IMR-90 (cell line): ENCODE results near the gene DUSP7. TPM values are rescaled to one million over a fixed set of nuclear protein-coding genes. Genes with fewer than 3 reads are reported as not detected.

Experiments used
- ATAC-seq: fragments of 200-7000 bp; cut with Tn5 transposase; 2 replicates; pipeline ENCODE4 v1.9.1; 2020; ENCODE audit warnings: low read depth, mild to moderate bottlenecking, moderate library complexity
- BruUV-seq: library from RNA; stranded (reverse); fragments of 400-500 nt; replicated peaks from 2 replicates; lab custom pipeline; 2021; lab: Mats Ljungman, UMichigan
- CTCF ChIA-PET: fragments of 300-600 bp; formaldehyde crosslinking; extraction: SDS; loops from one replicate; lab custom pipeline; 2021; ENCODE audit warnings: antibody characterized with exemption; lab: Yijun Ruan, JAX
- POLR2A ChIA-PET: fragments of 300-600 bp; sonication (Branson Sonifier 250); formaldehyde crosslinking; loops from one replicate; lab custom pipeline; 2022; ENCODE audit warnings: antibody characterized with exemption; ENCODE audit not compliant: unreplicated experiment; lab: Charles Lee
- DNase-seq: peaks from one replicate; pipeline ENCODE4 v3.0.0; 2013
- H2AFZ ChIP-seq: replicated peaks from 2 replicates; pipeline ENCODE3; 2013; ENCODE audit warnings: low read length, mild to moderate bottlenecking; ENCODE audit not compliant: poor library complexity
- H2AK5ac ChIP-seq: 2 replicates; pipeline ENCODE4 v1.6.1; 2013; ENCODE audit warnings: low read depth, low read length, inconsistent platforms
- H2AK9ac ChIP-seq: replicated peaks from 2 replicates; pipeline ENCODE3; 2013; ENCODE audit warnings: mild to moderate bottlenecking, low read depth, low read length, moderate library complexity; ENCODE audit not compliant: poor library complexity
- H2BK120ac ChIP-seq: 2 replicates; pipeline ENCODE4 v1.6.1; 2013; ENCODE audit warnings: low read depth, low read length, inconsistent platforms
- H2BK15ac ChIP-seq: 3 replicates; pipeline ENCODE4 v1.6.1; 2013; ENCODE audit warnings: low read depth, low read length, inconsistent platforms
- H2BK20ac ChIP-seq: 2 replicates; pipeline ENCODE4 v1.6.1; 2013; ENCODE audit warnings: low read depth, mild to moderate bottlenecking, inconsistent platforms, low read length, moderate library complexity
- H2BK5ac ChIP-seq: 2 replicates; pipeline ENCODE4 v1.6.1; 2013; ENCODE audit warnings: mild to moderate bottlenecking, low read depth, low read length, inconsistent platforms; ENCODE audit not compliant: poor library complexity, severe bottlenecking
- H3K14ac ChIP-seq: replicated peaks from 2 replicates; pipeline ENCODE4 v1.6.1; 2013; ENCODE audit warnings: low read depth, low read length, inconsistent platforms
- H3K18ac ChIP-seq: 2 replicates; pipeline ENCODE4 v1.6.1; 2013; ENCODE audit warnings: low read depth, low read length, control low read depth
- H3K23ac ChIP-seq: 2 replicates; pipeline ENCODE4 v1.6.1; 2013; ENCODE audit warnings: low read depth, low read length, inconsistent platforms
- H3K27ac ChIP-seq: 2 replicates; pipeline ENCODE4 v1.5.1; 2013; ENCODE audit warnings: mild to moderate bottlenecking, control low read depth, low read length; ENCODE audit not compliant: insufficient read depth
- H3K27me3 ChIP-seq: 2 replicates; pipeline ENCODE4 v1.6.1; 2013; ENCODE audit warnings: low read length; ENCODE audit not compliant: control insufficient read depth, insufficient read depth
- H3K36me3 ChIP-seq: 2 replicates; pipeline ENCODE4 v1.6.1; 2013; ENCODE audit warnings: low read length, mixed read lengths; ENCODE audit not compliant: control insufficient read depth, insufficient read depth
- H3K4ac ChIP-seq: 2 replicates; pipeline ENCODE4 v1.6.1; 2013; ENCODE audit warnings: low read depth, low read length, inconsistent platforms
- H3K4me1 ChIP-seq: 2 replicates; pipeline ENCODE4 v1.6.1; 2013; ENCODE audit warnings: low read length, mixed read lengths; ENCODE audit not compliant: control insufficient read depth, insufficient read depth
- H3K4me2 ChIP-seq: 2 replicates; pipeline ENCODE4 v1.6.1; 2013; ENCODE audit warnings: low read depth, mild to moderate bottlenecking, control low read depth, low read length, moderate library complexity
- H3K4me3 ChIP-seq: 2 replicates; pipeline ENCODE4 v1.5.1; 2013; ENCODE audit warnings: low read depth, mild to moderate bottlenecking, control low read depth, low read length, moderate library complexity; ENCODE audit not compliant: insufficient read depth
- H3K56ac ChIP-seq: 2 replicates; pipeline ENCODE4 v1.6.1; 2013; ENCODE audit warnings: low read length, inconsistent platforms; ENCODE audit not compliant: insufficient read depth; ENCODE audit errors: extremely low read depth
- H3K79me1 ChIP-seq, 2 experiments: 2 replicates each; pipeline ENCODE4 v1.6.1; 2013; ENCODE audit warnings: low read length in 2 of 2, inconsistent platforms in 1 of 2, low read depth in 1 of 2
- H3K9ac ChIP-seq: 2 replicates; pipeline ENCODE4 v1.6.1; 2013; ENCODE audit warnings: low read depth, low read length, control low read depth
- H3K9me1 ChIP-seq: 2 replicates; pipeline ENCODE4 v1.6.1; 2013; ENCODE audit warnings: low read length, inconsistent platforms; ENCODE audit not compliant: insufficient read depth
- H3K9me3 ChIP-seq: 2 replicates; pipeline ENCODE4 v1.6.1; 2013; ENCODE audit warnings: low read length; ENCODE audit not compliant: control insufficient read depth, insufficient read depth
- H4K20me1 ChIP-seq: 2 replicates; pipeline ENCODE4 v1.6.1; 2013; ENCODE audit warnings: low read length, inconsistent platforms; ENCODE audit not compliant: insufficient read depth
- H4K5ac ChIP-seq: 2 replicates; pipeline ENCODE4 v1.6.1; 2013; ENCODE audit warnings: mild to moderate bottlenecking, low read depth, low read length, control low read depth
- H4K8ac ChIP-seq, 2 experiments: 2 replicates each; pipeline ENCODE4 v1.6.1; 2013; ENCODE audit warnings: low read depth in 2 of 2, low read length in 2 of 2, control low read depth in 1 of 2, inconsistent platforms in 1 of 2
- H4K91ac ChIP-seq: 2 replicates; pipeline ENCODE4 v1.6.1; 2013; ENCODE audit warnings: low read depth, low read length, inconsistent platforms; ENCODE audit not compliant: insufficient read depth
- FOS ChIP-seq: fragments of 150-350 bp; IDR thresholded peaks from 2 replicates; pipeline ENCODE4 v1.6.1; 2016; ENCODE audit warnings: low read depth, low read length
- MAFK ChIP-seq: IDR thresholded peaks from 2 replicates; pipeline ENCODE4 v1.6.1; 2012; ENCODE audit warnings: low read depth, low read length, improper control_type of control experiment
- MAZ ChIP-seq: IDR thresholded peaks from 2 replicates; pipeline ENCODE4 v1.6.1; 2012; ENCODE audit warnings: low read depth, mild to moderate bottlenecking, low read length, improper control_type of control experiment, moderate library complexity, borderline replicate concordance
- RAD21 ChIP-seq: IDR thresholded peaks from 2 replicates; pipeline ENCODE4 v1.6.1; 2012; ENCODE audit warnings: low read length, improper control_type of control experiment
- RCOR1 ChIP-seq: IDR thresholded peaks from 2 replicates; pipeline ENCODE4 v1.6.1; 2012; ENCODE audit warnings: mild to moderate bottlenecking, low read length, improper control_type of control experiment; ENCODE audit not compliant: insufficient replicate concordance
- SMC3 ChIP-seq: fragments of 150-350 bp; IDR thresholded peaks from 2 replicates; pipeline ENCODE4 v1.6.1; 2016; ENCODE audit warnings: low read depth, mild to moderate bottlenecking, antibody characterized with exemption, low read length, moderate library complexity
- WGBS, 2 experiments: methylation state at CpG; one replicate each; pipeline versions ENCODE4 v1.1.5 to v1.1.7; 2013; ENCODE audit warnings: missing lambda C conversion rate in 2 of 2; ENCODE audit not compliant: insufficient read length in 1 of 2; ENCODE audit errors: extremely low coverage in 2 of 2; 5-methylcytosine and 5-hydroxymethylcytosine counted together
- dilution Hi-C: fragments of 300-500 bp; cut with HindIII; formaldehyde crosslinking; loops from one replicate; pipeline ENCODE4 v1.14.3; 2018; ENCODE audit warnings: low sequenced_read_pairs; ENCODE audit not compliant: unreplicated experiment
- in situ Hi-C: fragments of 300-500 bp; cut with MboI; formaldehyde crosslinking; loops from 3 replicates; pipeline ENCODE4 v1.14.3; 2019; ENCODE audit warnings: low sequenced_read_pairs, inconsistent platforms, mixed read lengths
- intact Hi-C: fragments of 100-400 bp; cut with micrococcal nuclease; formaldehyde crosslinking; loops from 2 replicates; pipeline ENCODE4 v1.10.0; 2022
- polyA plus RNA-seq, 3 experiments: library from polyadenylated mRNA; depleted of rRNA; stranded (reverse); fragments of >200 nt; gene quantifications; 2 replicates each; pipeline ENCODE4 v1.2.3, GENCODE V29; 2012; ENCODE audit warnings: low replicate concordance in 1 of 3
- total RNA-seq: library from RNA; depleted of rRNA; stranded (reverse); fragments of >200 nt; gene quantifications from 2 replicates; pipeline ENCODE4 v1.2.3, GENCODE V29; 2012
- TF ChIP-seq, protein P1 (sequence below): fragments of 150-350 bp; IDR thresholded peaks from 2 replicates; pipeline ENCODE4 v1.6.1; 2017; ENCODE audit warnings: mild to moderate bottlenecking, antibody characterized with exemption, low read length, low read depth

The DUSP7 gene
- total and polyA plus RNA-seq, 2 of the 4 experiments (the other 2 are of a cell fraction), result 9.3 to 24.0 TPM

DNA sequence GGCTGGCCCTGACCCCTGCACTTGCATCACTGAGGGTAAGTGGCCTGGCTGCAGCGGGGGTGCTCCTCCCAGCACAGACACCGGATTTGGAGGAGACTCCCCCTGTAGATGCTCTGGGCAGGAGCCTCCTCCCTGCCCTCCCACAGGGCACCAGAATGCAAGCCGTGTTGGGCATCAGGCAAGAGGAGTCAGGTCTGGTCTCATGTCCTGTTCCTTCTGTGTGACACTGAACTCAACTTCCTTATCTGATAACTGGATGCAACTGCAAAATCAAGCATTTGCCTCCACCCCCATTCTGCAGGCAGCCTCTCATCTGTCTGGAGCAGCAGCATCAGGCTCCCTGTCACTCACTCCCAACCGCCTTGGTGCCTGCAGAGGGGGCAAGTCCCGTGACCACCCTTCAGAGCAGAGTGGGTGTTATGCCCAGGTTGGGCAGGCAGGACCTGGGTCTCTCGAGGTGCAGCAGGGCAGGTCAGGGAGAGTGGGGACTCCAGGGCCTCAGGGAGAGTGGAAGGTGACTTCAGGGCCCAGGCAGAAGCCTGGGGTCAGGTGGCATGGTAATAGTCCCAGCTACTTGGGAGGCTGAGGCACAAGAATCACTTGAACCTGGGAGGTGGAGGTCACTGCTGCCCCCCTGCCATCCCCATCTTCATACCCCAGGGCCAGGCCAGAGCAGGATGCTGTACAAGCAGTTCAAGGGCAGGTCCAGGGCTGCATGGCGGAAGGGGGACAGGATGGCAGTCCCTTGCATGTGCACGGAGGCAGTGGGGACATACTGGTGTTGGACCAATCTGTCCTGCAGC lies 50.2 kb downstream of the DUSP7 start (continued):
- no peak for TF ChIP-seq FOS
- TF ChIP-seq SMC3, result no peak

DNA sequence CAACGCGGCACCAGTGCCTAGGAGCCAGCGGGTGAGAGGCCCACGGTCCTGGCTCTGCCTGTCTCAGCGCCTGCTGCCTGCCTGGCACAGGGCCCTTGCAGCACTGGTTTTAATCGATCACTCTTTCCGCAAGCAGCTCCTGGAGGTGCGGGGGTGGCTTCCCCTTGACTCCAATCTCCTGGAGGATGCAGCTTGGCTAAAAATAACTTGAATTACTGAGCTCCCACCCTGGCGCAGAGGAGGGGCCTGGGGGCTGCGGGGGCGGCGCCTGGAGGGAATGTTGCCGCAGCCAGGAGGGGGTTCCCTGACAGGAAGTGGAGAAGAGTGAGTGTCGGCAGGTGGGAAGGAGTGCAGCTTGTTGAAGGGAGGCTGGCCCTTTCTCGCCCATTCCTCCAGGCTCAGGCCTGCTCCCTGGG lies 50.8 kb downstream of the DUSP7 start:
- Histone ChIP-seq H3K27me3 (no peaks in the 10 kb centered on the region), H3K4me3 (no peak overlapping the region), H3K27ac (no peak overlapping the region), H3K23ac (peak overlapping the region; percentile 81), H3K4me1 (peaks cover 11% of the 10 kb centered on the region), H2BK20ac (peak overlapping the region; percentile 53; the same call in 1 of the 2 replicates), H3K9me3 (no peaks in the 10 kb centered on the region), H4K91ac (peak overlapping the region; percentile 62), H3K56ac (no peak overlapping the region), H4K8ac (peak overlapping the region in 1 of 2 experiments; percentile 94; a peak in 2 of 4 replicates), H2AFZ (peak overlapping the region; percentile 91), H2BK15ac (0 out of 3 replicates have a peak overlapping the region, but pooled peaks have one; percentile 62), H2BK5ac (peak overlapping the region; percentile 29), H2AK5ac (peak overlapping the region; percentile 83; the same call in 1 of the 2 replicates), H3K4me2 (peak overlapping the region; percentile 24; the same call in 1 of the 2 replicates), H3K18ac (no peak overlapping the region), H3K14ac (peak overlapping the region; percentile 77), H4K20me1 (no peaks in the 10 kb centered on the region), H2AK9ac (peak overlapping the region; percentile 87), H3K4ac (peak overlapping the region; percentile 73), H2BK120ac (peak overlapping the region; percentile 63; the same call in 1 of the 2 replicates), H3K9ac (peak overlapping the region; percentile 49; the same call in 1 of the 2 replicates), H4K5ac (0 out of 2 replicates have a peak overlapping the region, but pooled peaks have one; percentile 41), H3K36me3 (no peaks in the 10 kb centered on the region), H3K9me1 (no peaks in the 10 kb centered on the region), H3K79me1 (no peaks in the 10 kb centered on the region)
- in situ Hi-C loops (no loop called here), intact Hi-C loops (no loop called here), dilution Hi-C loops (no loop called here)
- TF ChIP-seq MAFK (no peak), RCOR1 (peak; percentile 52), SMC3 (peak; percentile 41; the same call in 1 of the 2 replicates), FOS (no peak), RAD21 (peak; percentile 17; the same call in 1 of the 2 replicates), MAZ (peak; percentile 82)
- TF ChIP-seq, protein P1, sequence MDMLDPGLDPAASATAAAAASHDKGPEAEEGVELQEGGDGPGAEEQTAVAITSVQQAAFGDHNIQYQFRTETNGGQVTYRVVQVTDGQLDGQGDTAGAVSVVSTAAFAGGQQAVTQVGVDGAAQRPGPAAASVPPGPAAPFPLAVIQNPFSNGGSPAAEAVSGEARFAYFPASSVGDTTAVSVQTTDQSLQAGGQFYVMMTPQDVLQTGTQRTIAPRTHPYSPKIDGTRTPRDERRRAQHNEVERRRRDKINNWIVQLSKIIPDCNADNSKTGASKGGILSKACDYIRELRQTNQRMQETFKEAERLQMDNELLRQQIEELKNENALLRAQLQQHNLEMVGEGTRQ, result no peak
- CTCF ChIA-PET, result interaction anchor here (1.2 to 3.2 kb wide), 3 partner anchors 9 to 117 kb away, joined by 3 to 28 read pairs (median 3); no protein-coding TSS in a partner anchor
- WGBS, 2 experiments, result 1% methylated on average over 13 of the region's 15 CpGs; no CpG with 5 or more reads in 1 of the 2 experiments
- ATAC-seq, result peak; percentile 53
- DNase-seq, result peak; percentile 82
- no TSS peak for BruUV-seq
- POLR2A ChIA-PET, result no interaction called here
